ENCODE measurements around the gene TMPRSS12.
"Not testable (repeated sequence)": the region's sequence is repeated elsewhere in the genome, so short reads cannot be mapped to it uniquely, and the experiment has no call there.

The TMPRSS12 gene

GRCh38 chr12:50859621-50860310, 17.0 kb downstream of the TMPRSS12 start:
- no peak for DNase-seq (ENCODE audit: low read depth)

DNA sequence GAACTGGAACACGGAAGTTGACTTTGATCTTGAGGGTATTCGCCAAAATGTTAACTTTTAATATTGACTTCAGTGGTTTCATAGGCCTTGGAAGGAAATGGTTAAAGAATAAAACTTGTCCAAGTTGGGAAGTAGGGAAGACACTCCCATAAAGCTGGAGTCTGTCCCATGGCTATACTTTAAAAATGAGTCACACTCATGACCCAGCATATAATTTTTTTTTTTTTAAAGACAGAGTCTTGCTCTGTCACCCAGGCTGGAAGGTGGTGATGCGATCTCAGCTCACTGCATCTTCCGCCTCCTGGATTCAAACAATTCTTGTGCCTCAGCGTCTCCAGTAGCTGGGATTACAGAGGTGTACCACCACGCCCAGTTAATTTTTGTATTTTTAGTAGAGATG, 19.6 kb downstream of the TMPRSS12 start:
- DNase-seq (ENCODE audit: low read depth): no peak

- DNase-seq (ENCODE audit: low read depth): no peak
Observed at GRCh38 chr12:50865266-50865665, 22.5 kb downstream of the TMPRSS12 start.

- not testable (repeated sequence) for DNase-seq (ENCODE audit: low read depth)
Observed at GRCh38 chr12:50868881-50869280, 26.2 kb downstream of the TMPRSS12 start.

DNA sequence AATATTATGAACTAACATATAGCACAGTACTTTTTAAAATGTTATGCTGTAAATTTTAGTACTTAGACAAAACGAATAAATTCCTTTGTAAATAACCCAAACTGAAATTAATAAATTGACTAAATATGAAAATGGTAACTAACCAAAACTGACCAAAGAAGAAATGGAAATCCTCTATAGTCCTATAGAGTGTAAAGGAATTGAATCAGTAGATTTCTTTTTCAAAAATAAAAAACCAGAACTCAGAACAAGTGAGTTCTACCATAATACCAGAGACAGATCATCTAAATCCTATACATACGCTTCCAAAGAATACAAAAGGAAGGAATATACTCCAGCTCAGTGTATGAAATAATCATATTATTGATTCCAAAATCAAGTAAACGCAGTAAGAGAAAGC, 39.8 kb downstream of the TMPRSS12 start:
- no peak for DNase-seq (ENCODE audit: low read depth)

GRCh38 chr12:50887191-50887590, 44.5 kb downstream of the TMPRSS12 start:
- DNase-seq (ENCODE audit: low read depth): no peak

DNA sequence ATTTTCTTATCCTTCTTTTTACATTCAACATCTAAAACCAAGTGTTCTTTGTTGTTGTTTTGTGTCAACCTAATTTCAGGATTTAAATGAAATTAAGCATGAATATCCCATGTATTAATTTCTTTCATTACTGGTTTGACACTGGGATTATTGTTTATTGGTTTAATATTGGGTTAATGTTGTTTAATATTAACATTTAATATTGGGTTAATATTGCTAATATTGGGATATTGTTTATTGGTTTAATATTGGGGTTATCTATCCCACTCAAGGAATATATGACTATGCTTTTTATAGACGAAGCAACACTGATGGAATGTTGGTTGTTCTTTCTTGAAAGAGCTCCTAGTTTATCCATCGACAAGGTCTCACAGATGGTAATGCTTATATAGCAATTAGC, 45.9 kb downstream of the TMPRSS12 start:
- no peak for DNase-seq (ENCODE audit: low read depth)

DNA sequence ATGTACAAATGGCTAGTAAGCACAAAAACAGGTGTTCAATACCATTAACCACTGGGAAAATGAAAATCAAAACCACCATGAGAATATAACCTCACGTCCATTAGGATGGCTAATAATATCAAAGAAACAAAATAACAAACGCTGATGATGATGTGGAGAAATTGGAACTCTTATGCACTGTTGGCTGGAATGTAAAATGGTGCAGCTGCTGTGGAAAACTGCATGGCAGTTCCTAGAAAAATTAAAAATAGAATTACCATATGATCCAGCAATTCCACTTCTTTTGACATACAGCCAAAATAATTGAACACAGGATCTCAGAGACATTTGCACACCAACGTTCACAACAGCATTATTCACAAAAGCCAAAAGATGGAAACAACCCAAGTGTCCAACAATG, 51.5 kb downstream of the TMPRSS12 start:
- DNase-seq (ENCODE audit: low read depth): no peak

GRCh38 chr12:50901685-50902113, 59.0 kb downstream of the TMPRSS12 start:
- no peak for DNase-seq (ENCODE audit: low read depth)

- DNase-seq (ENCODE audit: low read depth): not testable (repeated sequence)
Observed at GRCh38 chr12:50908479-50908878, 65.8 kb downstream of the TMPRSS12 start.

DNA sequence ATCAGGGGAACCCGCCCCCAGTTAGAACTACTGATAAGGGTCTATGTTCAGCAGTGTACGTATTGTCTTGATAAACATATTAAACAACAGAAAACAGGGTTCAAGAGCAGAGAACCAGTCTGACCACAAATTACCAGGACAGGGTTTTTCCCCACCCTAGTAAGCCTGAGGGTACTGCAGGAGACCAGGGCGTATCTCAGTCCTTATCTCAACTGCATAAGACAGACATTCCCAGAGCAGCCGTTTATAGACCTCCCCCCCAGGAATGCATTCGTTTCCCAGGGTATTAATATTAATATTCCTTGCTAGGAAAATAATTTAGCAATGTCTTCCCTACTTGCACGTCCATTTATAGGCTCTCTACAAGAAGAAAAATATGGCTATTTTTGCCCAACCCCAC, 69.6 kb downstream of the TMPRSS12 start:
- not testable (repeated sequence) for DNase-seq (ENCODE audit: low read depth)

DNA sequence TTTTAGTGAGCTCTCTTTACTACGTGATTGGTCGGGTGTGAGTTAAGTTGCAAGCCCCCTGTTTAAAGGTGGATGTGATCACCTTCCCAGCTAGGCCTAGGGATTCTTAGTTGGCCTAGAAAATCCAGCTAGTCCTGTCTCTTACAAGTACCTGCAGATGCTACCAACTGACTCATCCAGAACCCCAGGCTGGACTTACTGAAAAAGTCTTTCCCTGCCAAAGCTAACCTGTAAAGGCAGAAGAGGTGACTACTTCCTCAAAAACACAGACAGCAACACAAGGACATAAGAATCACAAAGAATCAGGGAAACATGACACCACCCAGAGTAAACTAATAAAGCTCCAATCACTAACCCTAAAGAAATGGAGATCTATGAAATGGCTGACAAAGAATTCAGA, 70.5 kb downstream of the TMPRSS12 start:
- no peak for DNase-seq (ENCODE audit: low read depth)

- no peak for DNase-seq (ENCODE audit: low read depth)
Observed at GRCh38 chr12:50914872-50915484, 72.3 kb downstream of the TMPRSS12 start.

DNA sequence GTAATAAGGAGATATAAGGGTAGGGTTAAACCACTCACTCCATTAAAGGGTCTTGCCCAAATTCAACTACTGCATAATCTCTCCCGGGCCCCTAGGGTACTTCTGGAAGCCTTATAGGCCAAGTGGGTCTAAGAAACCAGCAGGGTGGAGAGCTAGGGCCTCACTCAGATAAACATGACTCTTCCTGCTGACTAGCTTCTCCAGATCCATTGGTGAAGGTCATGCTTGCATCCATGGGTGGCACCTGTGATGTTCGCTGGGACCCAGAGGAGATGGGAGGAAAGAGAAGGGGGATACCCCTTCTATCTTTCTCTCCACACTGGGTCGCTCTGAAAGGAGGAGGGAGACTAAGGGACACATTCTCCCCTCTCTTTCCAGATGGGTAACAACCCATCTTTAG, 73.6 kb downstream of the TMPRSS12 start:
- DNase-seq (ENCODE audit: low read depth): no peak

- DNase-seq (ENCODE audit: low read depth): no peak
Observed at GRCh38 chr12:50918584-50919316, 76.0 kb downstream of the TMPRSS12 start.

DNA sequence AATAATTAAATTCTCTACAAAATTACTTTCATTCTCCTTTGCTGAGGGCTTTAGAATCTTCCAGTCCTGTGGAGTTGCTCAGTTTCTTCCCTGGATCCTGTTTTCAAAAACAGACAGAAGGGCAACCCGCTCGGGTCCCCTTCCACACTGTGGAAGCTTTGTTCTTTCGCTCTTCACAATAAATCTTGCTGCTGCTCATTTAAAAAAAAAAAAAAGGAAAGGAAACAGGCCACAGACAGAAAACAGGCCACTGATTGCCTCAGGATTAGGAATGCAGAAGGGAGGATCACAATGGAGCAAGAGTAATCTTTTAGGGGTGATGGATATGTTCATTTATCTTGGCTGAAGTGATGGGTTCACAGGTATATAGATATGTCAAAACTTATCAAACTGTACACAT, 80.1 kb downstream of the TMPRSS12 start:
- no peak for DNase-seq (ENCODE audit: low read depth)

- DNase-seq (ENCODE audit: low read depth): no peak
Observed at GRCh38 chr12:50923361-50924130, 80.8 kb downstream of the TMPRSS12 start.

GRCh38 chr12:50924131-50924438, 81.4 kb downstream of the TMPRSS12 start:
- no peak for DNase-seq (ENCODE audit: low read depth)

DNA sequence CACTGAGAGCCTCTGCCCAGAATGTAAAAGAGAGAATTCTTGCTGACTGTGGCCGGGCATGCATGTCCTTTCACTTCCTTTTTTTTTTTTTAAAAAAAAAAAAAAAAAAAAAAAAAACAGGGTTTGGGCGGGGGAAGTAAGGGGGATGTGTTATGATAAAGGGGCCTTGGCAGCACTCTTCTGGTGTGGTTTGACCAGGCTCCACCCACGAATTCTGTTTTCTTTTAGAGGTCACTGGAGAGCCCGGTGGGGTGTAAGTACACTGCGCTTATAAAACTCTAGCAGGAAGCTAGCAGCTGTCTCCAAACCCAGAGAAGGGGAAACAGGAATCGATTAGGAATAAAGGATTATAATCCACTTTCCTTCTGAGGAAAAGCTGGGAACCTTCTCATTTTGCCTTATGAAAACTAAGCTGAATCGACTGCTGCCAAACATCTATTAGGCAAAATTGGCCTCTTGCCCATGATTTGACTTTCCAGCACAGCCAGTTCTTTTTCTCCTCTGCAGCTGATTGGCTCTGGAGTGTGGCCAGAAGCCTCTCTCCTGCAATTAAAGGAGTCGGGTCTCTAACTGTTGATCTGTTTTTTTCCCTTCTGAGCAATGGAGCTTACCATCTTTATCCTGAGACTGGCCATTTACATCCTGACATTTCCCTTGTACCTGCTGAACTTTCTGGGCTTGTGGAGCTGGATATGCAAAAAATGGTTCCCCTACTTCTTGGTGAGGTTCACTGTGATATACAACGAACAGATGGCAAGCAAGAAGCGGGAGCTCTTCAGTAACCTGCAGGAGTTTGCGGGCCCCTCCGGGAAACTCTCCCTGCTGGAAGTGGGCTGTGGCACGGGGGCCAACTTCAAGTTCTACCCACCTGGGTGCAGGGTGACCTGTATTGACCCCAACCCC, 82.0 kb downstream of the TMPRSS12 start:
- DNase-seq (ENCODE audit: low read depth): no peak

- DNase-seq (ENCODE audit: low read depth): no peak
Observed at GRCh38 chr12:50925342-50925651, 82.6 kb downstream of the TMPRSS12 start.

DNA sequence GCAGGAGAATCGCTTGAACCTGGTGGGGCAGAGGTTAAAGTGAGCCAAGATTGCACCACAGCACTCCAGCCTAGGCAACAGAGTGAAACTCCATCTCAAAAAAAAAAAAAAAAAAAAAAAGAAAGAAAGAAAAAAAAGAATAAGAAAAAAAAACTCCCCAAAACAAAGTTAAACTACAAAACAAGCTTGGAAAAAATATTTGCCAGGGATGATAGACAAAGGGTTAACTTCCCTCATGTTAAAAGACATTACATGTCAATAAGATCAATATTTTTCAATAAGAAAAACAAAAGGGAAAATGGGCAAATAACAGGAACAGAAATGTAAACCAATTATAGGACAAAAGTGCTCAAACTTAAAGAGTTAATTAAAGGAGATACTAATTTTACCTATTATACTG, 83.2 kb downstream of the TMPRSS12 start:
- no peak for DNase-seq (ENCODE audit: low read depth)

- DNase-seq (ENCODE audit: low read depth): no peak
Observed at GRCh38 chr12:50926415-50926814, 83.7 kb downstream of the TMPRSS12 start.
